Stimulated activated CD4-positive, alpha-beta T cell treated with anti-CD3 and anti-CD28 coated beads, Interleukin-1b, Interleukin-23, amount 100 ng/mL, for 48 hours (primary cell): Measurements from ENCODE around the gene CCDC57.

ENCODE experiments used
- DNase-seq: peaks from one replicate; pipeline ENCODE4 v3.0.0-alpha.2; 2020

CCDC57 gene

DNA sequence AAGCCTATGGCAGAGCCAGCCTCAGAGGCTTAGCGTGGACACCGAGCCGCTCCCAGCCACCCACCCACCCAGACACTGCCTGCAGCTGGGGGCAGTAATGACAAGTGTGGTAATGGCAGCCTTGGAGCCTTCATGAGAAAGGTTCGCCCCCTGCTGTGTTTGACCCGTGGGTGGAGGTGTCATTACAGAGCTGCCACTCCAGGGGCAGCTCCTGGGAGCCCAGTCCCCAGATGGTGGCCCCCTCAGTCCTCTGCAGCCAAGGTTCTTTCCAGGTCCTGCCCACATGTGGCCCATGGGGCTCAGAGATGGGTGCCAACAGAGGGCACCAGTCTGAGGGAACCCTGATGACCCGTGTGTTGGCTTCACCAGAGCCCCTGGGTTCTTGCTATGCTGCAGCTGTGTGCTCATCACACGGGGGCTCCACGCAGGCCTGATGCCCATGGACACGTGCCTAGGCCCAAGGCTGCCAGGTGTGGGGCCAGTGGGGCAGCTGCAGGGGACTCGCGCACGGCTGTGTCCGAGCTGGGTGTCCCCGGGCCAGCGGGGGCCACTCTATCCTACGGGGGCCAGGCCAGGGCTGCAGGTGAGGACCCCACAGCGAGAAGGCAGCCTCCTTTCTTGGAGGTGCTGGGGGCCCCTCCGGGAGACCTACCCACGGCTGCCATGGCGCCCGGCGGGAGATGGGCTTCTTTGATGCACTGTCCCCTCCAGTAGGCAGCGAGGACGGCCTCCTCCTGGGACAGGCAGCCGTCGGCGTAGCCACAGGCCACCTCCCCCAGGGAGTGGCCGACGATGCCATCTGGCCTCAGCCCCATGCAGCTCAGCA, 122.7 kb downstream of the CCDC57 start:
- no peak for DNase-seq

DNA sequence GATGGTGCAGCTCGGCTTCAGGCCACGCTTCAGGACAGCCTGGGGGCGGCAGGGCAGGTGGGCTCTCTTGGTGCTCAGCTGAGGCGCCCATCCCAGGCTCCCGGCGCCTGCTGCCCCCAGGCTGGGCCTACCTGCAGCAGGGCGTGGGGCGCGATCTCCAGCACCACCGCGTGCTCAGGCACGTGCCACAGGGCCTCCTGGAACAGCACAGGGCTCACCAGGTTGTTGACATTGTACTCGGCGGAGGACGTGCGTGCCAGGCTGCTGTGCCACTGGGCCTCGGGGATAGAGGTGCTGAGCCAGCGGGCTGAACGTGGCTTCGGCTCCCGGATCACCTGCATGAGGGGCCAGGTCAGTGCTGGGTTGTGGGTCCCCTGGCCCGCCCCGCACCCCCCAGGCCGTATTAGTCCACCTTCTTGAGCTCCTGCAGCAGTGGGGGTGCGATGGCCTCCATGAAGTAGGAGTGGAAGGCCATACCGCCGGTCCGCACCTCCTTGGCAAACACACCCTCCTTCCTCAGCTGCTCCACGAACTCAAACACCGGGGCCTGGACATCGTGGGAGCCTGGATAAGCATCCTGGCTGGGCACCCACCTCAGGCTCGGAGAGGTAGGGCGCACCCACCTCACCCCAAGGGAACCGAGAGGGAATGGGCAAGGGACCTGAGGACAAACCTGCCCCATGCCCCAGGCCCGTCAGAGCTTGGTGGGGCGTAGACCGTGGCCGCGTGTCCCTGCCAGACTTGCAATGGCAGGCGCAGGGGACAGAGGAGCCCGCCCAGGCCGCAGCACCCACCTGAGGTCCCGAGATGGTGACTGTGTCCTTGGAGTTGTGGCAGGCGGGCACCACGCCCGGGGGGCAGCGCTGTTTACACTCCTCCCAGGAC, 123.6 kb downstream of the CCDC57 start:
- DNase-seq: no peak

DNA sequence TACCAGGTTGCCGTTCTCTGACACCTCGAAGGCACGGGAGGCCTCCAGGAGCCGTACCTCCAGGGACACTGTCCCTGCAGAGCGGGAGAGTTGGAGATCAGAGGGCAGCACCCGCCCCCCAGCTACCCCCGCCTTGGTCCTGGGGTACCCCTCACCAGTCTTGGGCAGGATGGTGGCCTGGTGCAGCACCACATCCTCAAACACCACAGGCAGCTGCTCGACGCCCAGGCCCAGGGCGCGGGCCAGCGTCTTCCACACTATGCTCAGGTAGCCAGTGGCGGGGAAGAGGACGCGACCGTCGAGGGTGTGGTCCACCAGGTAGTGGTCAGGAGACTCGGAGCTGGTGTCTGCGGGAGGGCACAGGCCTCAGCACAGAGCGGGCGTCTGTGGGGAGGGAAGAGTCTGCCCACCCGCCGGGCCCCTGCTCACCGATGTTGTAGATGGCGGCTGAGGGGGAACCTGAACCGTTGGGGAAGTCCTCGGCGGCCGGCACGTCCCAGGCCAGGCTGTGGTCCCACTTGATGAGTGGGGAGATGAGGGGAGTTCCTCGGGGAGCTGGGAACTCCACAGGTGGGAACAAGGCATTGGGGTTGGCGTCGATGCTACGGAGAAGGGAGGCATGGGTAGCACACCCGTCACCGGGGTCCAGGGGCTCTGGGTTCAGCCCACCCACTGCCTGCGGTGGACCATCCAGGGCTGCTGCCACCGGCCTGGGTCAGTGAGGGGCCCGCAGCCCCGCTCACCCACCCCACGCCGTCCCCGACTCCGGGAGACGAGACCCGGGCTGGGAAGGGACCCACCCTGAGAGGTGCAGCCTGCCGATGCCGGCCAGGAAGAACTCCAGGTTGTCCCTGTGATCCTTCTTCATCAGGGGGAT, 124.4 kb downstream of the CCDC57 start:
- DNase-seq: no peak

DNA sequence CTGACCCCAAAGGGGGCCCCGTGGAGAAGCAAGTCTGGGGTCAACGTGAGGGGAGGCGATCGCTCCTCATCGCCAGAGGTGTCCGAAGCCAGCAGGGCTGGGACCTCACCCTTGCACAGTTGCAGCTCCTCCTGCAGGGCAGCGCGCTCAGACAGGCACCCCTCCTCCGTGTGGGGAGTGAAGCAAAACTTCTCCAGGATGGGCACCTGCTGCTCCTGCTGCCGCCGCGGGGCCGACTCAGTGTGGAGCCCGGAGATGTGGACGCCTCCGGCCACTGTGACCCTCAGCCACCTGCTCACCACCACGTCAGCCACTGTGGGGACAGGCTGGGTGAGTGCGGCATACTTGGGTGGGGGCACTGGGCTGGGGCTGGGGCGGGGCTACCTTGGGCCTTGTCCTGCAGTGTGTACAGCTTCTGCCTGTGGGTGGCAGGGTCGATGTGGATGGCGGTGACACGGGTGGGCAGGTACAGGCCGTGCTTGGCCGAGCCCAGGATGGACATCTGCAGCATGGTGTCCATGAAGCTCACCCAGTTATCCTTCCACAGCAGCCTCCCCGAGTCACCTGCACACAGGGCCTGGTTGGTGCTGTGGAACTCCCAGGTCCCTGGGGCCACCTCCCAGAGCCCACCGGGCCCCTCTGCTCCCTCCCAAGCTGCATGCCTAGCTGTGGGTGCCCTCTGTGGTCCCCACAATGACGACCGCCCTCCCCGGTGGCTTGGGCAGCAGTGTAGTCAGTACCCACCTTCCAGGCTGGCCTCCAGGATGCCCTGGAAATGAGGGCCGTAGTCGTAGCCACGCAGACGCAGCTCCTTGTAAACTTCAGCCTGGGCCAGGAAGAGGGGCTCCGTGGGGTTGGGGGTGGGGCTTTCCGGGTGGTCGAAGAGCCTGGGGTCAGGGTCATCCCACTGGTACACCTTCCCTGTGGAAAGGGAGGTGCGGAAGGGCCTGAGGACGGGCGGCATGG, 125.4 kb downstream of the CCDC57 start:
- no peak for DNase-seq

DNA sequence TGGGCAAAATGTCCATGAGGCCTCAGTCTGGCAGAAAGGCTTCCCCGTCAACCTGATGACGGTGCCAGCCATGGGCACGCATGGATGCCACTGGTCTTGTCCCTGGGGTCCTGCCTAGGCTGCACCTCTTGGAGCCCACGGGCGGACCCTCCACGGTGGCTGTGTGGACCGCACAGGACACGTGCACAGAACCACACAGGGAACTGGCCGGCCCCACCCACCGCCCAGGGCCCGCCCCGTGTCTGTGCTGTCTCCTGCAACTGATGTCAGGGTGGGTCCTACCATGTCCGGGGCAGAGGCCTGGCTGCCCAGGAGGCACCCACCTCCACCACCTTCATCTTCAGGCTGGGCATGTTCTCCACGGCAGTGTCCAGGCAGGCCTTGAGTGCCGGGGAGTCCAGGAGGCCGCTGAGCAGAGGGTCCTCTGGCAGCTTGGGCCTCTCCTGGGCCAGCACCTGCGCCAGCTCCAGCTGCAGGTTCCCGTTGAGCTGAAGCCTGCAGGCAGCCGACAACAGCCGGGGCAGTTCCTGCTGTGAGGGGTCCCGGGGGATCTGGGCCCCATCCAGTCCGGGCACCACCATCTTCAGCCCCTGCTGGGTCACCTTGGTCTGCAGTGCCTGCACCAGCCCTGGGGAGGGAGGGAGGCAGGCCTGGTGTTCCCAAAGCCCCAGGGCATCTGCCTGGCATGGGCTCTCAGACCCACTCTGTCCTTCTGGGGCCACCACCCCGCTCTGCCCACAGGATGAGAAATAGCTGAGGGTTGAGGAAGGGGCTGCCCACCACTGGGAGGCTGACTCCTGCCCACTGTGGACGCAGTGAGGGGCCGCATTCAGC, 126.5 kb downstream of the CCDC57 start:
- DNase-seq: no peak

DNA sequence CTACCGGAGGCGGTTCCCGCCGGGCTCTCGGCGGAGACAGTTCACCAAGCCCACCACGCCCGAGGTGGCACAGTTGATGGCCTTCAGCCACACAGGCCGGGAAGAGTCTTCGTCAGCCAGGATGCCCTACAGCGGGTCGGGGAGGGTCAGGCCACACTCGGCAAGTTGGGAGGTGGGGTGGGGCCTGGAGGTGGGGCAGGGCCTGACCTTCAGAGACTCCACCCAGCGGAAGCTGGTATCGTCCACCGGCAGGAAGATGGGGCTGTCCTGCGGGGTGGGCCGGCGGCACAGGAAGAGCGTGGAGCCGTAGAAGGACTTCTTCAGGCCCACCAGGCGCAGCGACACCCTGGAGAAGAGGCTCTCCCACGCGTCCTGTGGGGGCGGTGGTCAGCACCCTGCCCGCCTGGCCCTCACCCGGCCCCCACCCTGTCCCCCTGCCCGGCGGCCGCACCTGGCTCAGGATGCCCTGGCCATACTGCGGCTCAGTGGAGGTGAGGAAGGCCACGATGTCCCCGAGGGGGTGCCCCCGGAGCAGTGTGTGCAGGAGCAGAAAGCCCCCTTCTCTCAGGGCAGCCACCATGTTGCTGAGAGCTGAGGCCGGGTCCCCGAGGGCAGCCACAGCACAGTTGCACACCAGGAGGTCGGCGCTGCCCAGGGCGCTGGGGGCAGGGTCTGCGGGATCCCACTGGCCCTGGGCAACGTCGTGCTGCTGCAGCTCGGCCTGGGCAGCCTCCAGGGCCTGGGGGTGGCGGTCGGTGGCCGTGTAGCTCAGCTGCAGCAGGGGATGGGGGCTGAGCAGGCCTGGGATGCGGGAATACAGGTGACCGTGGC, 127.4 kb downstream of the CCDC57 start:
- DNase-seq: no peak

DNA sequence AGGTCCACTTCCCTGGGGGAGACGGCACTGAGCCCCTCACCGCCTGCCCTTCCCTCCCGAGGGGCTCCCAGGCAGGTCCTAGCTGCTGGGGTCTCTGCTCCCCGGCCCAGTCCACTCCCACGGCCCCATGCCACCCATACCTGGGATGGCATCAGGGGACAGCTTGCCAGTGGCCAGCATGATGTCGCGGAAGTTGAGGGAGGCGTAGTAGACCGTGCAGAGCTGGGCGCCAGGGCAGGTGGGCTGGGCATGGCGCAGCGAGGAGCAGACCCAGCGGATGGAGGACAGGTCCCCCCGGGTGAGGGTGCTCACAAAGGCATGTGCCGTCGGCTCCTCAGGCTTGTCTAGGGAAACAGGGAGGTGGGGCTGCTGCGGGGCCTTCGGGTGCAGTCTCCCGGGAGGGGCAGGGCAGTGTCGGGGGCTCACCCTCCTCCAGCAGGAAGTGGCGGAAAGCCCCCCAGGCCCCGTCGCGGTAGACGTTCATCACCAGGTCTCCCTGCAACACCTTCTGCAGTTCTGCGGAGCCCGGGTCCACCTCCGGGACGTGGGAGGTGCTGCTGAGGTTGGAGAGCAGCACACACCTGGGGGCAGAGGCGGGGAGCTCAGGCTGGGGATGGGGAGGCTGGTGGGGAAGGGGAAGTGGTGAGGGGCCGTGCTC, 128.1 kb downstream of the CCDC57 start:
- DNase-seq: no peak

DNA sequence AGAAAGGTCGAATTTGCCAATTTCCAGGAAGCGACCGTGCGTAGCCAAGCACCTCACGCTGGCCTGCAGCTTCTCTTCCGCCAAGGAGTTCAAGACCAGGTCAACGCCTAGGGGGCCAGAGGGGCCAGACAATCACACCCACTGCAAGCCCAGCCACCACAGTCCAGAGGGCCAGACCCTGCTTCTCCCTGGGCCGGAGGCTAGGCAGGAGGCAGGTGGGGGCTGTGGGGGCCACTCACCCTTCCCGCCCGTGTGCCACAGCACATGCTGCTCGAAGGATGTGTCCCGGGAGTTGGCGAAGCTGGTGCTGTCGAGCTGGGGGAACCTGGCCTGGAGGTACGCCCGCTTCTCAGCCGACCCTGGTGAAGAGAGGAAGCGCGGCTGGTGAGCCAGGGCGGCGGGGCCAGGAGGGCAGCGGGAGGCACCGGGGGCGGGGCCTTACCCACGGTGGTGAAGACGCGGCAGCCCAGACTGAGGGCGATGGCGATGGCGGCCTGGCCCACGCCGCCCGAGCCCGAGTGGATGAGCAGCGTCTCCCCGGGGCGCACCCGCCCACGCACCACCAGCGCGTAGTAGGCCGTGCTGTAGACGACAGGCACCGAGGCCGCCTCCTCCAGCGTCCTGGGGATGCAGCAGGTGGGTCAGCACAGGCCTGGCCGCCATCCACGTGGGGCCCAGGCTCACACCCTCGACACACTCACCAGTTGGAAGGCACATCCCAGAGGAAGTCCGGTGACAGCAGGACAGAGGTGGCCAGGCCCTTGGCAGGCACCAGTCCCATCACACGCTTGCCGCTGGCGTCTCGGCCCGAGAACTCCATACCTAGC, 128.9 kb downstream of the CCDC57 start:
- no peak for DNase-seq

DNA sequence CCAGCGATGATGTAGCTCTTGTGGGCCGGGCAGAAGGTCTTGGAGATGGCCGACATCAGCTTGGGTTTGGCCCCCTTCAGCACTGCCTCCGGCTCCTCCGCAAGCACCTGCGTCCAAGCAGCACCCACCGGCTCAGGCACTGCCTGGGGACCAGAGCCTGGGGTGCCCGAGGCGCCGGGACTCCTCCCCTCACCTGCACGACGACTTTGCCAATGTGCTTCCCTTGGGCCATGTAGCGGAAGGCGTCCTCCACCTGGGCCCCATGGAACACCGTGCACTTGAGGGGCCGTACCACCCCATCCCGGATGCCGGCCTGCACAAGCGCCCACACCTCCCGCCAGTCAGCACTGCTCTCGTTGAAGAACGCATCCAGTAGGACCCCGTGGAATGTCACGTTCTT, 129.6 kb downstream of the CCDC57 start:
- DNase-seq: no peak

DNA sequence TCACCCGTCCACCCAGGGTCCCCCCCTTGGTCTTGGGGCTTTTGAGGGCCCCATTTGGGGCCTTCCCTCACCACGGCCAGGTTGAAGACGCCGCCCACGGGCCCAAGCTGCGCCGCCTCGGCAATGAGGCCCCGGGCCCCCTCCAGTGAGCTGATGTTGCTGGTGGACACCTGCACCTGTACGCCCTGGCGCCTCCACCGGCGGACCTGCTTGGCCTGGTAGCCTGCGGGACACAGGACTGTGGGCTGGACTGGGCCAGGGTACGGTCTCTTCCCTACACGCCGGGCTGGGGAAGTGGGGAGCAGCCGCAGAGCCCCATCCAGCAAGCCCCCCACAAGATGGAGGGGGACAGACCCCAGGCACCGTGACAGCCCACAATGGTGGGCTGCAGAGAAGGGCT, 130.2 kb downstream of the CCDC57 start:
- no peak for DNase-seq

DNA sequence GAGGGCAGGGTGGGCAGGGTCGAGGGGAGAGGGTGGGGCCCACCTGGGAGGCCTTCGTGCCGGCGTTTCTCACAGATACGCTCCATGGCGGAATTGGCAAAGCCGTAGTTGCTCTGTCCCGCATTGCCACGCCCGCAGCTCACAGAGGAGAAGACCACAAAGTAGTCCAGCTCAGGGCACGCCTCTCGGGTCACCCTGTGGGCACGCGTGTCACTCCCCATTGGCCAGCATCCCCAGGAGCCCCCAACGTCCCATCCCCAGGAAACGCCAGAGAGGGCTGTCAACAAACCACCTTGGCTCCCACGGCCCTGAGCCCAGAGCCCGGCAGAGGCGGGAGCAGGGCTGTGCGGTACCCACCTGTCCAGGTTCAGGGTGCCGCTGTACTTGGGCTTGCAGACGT, 130.7 kb downstream of the CCDC57 start:
- DNase-seq: no peak

DNA sequence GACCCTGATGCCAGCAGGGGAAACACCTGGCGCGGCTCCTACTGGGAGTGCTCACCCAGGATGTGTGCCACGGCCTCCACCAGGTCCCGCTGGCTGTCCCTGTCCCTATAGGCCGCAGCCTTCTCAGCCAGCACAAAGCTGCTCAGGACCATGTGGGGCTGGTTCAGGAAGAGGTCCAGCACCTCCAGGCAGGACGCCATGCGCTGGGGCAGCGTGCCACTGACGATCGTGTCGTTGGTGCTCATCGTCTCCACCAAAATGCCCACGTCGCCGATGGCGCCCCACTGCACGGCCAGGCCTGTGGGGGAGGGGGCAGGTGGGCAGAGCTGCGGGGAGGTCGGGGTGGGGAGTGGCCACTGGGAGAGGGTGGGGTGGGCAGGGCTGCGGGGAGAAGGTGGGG, 131.1 kb downstream of the CCDC57 start:
- DNase-seq: no peak

DNA sequence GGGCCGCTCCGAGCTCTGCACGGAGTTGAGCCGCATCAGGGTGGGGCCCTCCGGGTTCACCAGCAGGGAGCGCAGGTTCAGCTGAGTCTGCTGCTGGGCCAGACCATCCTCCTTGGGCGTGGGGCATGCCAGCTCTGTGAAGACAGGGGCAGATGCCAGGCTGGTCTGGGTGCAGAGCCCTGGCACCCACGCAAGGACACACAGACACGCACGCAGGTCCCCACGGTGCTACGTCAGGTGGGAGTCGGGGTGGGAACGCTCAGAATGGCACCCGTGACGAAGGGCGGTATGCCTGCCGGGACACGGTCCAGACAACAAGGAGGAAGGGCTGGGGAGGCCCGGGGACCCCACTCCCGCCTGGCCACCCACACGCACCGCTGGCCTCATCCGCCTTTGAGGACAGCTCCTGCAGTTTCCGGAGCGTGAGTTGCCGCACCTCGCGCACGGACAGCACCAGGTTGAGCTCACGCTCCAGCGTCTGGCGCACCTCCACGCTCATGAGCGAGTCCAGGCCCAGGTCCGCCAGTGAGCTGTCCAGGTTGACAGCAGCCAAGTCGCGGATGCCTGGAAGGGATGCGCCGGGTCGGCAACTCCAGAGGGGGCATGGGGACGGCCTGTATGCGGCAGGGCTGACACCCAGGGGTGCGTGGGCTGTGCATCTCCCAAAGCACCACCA, 131.7 kb downstream of the CCDC57 start:
- no peak for DNase-seq

DNA sequence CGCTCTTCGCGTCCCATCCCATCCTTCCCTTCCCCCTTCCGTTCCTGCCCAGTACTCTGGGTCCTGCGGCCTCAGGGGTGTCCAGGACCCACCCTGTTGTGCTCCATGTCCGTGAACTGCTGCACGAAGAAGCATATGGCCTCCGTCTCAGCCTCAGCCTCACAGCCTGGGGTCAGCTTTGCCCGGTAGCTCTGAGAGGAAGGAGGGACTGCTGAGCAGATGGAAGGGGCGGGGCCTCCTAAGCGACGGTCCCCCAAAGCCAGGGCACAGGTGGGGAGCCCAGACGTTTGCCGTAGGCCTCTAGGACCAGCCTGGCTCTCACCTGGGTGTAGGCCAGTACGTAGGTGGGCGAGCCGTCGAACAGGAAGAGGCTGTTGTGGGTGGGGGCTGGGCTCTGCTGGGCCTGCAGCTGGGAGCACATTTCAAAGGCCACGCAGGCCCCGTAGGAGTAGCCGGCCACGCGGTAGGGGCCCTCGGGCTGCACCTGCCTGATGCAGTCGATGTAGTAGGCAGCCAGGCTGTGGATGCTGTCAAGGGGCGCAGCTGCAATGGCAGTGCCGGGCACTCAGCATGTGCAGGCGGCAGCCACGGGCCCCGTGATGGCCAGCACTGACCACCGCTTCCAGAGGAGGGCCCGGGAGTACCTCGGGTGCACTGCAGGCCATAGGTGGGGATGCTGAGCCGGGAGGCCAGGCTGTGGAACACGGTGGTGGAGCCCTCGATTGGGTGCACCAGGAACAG, 132.4 kb downstream of the CCDC57 start:
- DNase-seq: no peak

DNA sequence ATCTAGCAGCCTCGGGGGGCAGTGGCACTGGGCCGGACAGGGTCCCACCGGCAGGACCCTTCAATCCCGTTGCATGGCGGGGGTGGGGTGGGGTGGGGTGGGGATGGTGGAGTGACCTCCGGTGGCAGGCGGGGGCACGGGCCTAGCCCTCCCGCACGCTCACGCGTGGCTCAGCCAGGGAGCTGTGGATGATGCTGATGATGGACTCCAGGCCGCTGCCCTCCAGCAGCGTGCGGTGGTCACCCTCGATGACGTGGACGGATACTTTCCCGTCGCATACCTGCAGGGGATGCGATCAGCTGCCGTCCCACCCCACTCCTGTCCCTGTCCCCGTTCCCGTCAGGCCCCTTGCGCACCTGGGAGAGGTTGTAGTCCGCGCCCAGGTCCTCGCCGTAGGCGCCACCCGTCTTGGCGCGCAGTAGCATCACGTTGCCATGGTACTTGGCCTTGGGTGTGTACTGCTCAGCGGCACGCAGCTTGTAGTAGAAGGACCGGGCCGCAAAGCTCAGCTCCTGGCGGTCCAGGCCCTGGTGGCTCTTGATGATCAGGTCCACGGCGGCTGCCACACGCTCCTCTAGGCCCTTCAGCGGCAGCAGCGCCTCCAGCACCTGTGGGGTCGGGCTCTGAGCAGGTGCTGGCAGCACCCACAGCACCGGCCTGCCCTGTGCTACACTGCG, 133.5 kb downstream of the CCDC57 start:
- no peak for DNase-seq

DNA sequence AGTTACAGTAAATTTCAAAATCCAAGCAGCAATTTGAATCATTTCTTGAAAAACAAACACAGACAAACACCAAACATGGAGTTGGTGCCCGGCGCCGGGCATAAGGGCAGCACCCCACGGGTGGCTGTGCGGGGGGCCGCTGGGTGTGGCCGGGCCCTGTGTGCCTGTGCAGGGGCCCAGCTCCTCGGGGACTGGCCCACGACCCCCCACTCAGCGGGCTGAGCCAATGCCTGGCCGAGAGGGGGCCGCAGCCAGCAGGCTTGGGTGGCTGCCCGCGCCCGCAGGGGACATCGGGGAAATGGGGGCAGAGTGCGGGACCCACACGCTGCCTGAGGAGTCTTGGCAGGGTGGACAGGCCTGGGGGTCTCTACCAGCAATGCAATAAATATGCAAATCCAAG, 134.2 kb downstream of the CCDC57 start:
- no peak for DNase-seq
